Psoas muscle (tissue), 8 donors: ENCODE data around the gene UBE2Z. TPM values are rescaled to one million over a fixed set of nuclear protein-coding genes. Genes with fewer than 3 reads are reported as not detected.

Experiments
- ATAC-seq, 4 donors: fragments of 200-7000 bp; cut with Tn5 transposase; one replicate each; pipeline ENCODE4 v1.9.1; 2020; ENCODE audit warnings: moderate library complexity in 3 of 4, mild to moderate bottlenecking in 2 of 4
- DNase-seq, 2 donors: peaks; one replicate each; pipeline ENCODE4 v3.0.0-alpha.2; 2020
- H3K27ac ChIP-seq: fragments of 200-600 bp; one replicate; pipeline ENCODE4 v1.8.0; 2022
- H3K27me3 ChIP-seq, 3 donors: fragments of 200-600 bp in 1 of 3; one replicate each; pipeline versions ENCODE4 v1.6.1 to v1.8.0; 2013 to 2022; ENCODE audit warnings: low read length in 2 of 3, mild to moderate bottlenecking in 2 of 3, moderate library complexity in 1 of 3; ENCODE audit not compliant: insufficient read depth in 3 of 3
- H3K36me3 ChIP-seq, 2 donors: fragments of 200-600 bp in 1 of 2; one replicate each; pipeline versions ENCODE4 v1.6.1 to v1.8.0; 2013 to 2022; ENCODE audit warnings: low read depth in 1 of 2, mild to moderate bottlenecking in 1 of 2, moderate library complexity in 1 of 2; ENCODE audit not compliant: insufficient read depth in 1 of 2
- H3K4me1 ChIP-seq: fragments of 200-600 bp; one replicate; pipeline ENCODE4 v1.8.0; 2022
- H3K4me3 ChIP-seq: fragments of 200-600 bp; one replicate; pipeline ENCODE4 v1.8.0; 2022; ENCODE audit warnings: mild to moderate bottlenecking
- H3K9me3 ChIP-seq: fragments of 200-600 bp; one replicate; pipeline ENCODE4 v1.8.0; 2022
- WGBS, 3 donors: extraction: QIAGEN DNeasy Blood & Tissue Kit; methylation state at CpG; one replicate each; pipeline versions ENCODE4 v1.1.6 to v1.1.7; 2013; 5-methylcytosine and 5-hydroxymethylcytosine counted together
- intact Hi-C, 2 donors: fragments of 100-400 bp; cut with DNase I; formaldehyde crosslinking; loops; one replicate each; pipeline versions ENCODE4 v1.11.0 to v1.14.2; 2022
- polyA plus RNA-seq, 3 donors: library from polyadenylated mRNA; stranded (reverse); fragments of 200-250 nt; gene quantifications; one replicate each; pipeline ENCODE4 v1.2.3, GENCODE V29; 2013
- total RNA-seq, 4 donors: library from RNA; stranded (reverse); fragmentation: NEBNext Ultra II Directional in 2 of 4; extraction: Animal tissue kit (Norgen Biotek cat#: 25700) in 2 of 4; gene quantifications; one replicate each; pipeline versions ENCODE4 v1.2.1 to v1.2.4, GENCODE V29; 2021 to 2023
- TF ChIP-seq, protein P1 (sequence below): fragments of 200-600 bp; IDR thresholded peaks from one replicate; pipeline ENCODE4 v1.8.0; 2022; ENCODE audit warnings: antibody characterized with exemption
- donor health status: healthy with polysubstance abuse.
- donor health status: DM: no; HTN: no; CAD: no; lungs with moderate emphysema.
- donor health status: Bipolar disorder and iron deficiency.
- donor health status: healthy.
- donor health status: DM: yes; HTN: yes; CAD: no.
- donor health status: DM: no; HTN: no; CAD: no.
- donor health status: DM: no; HTN: no; CAD: no.
- donor health status: DM: yes; HTN: yes; CAD: no.

UBE2Z gene
- total and polyA plus RNA-seq, 7 donors = 22.0 to 47.2 (median 35.8) TPM

- intact Hi-C loops = no loop called here
- WGBS, 3 donors = 68 to 87% (median 79%) methylated on average over 5 of the region's 5 CpGs
- peak in 1 of 2 donors; percentile 18 for DNase-seq
- Histone ChIP-seq H3K27me3 (no peaks in the 10 kb centered on the region), H3K4me1 (peaks cover 6% of the 10 kb centered on the region), H3K9me3 (no peaks in the 10 kb centered on the region), H3K36me3 (peaks cover 22 to 96% of the 10 kb centered on the region in 2 donors), H3K27ac (peak overlapping the region; percentile 46), H3K4me3 (no peak overlapping the region)
- ATAC-seq = peak; percentile 71 to 82 (median 78)
- TF ChIP-seq, protein P1, sequence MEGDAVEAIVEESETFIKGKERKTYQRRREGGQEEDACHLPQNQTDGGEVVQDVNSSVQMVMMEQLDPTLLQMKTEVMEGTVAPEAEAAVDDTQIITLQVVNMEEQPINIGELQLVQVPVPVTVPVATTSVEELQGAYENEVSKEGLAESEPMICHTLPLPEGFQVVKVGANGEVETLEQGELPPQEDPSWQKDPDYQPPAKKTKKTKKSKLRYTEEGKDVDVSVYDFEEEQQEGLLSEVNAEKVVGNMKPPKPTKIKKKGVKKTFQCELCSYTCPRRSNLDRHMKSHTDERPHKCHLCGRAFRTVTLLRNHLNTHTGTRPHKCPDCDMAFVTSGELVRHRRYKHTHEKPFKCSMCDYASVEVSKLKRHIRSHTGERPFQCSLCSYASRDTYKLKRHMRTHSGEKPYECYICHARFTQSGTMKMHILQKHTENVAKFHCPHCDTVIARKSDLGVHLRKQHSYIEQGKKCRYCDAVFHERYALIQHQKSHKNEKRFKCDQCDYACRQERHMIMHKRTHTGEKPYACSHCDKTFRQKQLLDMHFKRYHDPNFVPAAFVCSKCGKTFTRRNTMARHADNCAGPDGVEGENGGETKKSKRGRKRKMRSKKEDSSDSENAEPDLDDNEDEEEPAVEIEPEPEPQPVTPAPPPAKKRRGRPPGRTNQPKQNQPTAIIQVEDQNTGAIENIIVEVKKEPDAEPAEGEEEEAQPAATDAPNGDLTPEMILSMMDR = no peak
Observed at GRCh38 chr17:48915459-48916282, 7.5 kb downstream of the UBE2Z start.

- H3K36me3 ChIP-seq = peaks cover 32 to 100% of the 10 kb centered on the region in 2 donors
- no peak overlapping the region for H3K27ac ChIP-seq
- H3K4me1 ChIP-seq = peaks cover 6% of the 10 kb centered on the region
- ATAC-seq (no peak), DNase-seq (no peak)
- TF ChIP-seq, protein P1 = no peak
- intact Hi-C loops = no loop called here
- H3K9me3 ChIP-seq = no peaks in the 10 kb centered on the region
- no peak overlapping the region for H3K4me3 ChIP-seq
- 65 to 81% (median 66%) methylated on average over 4 of the region's 4 CpGs for WGBS, 3 donors
- no peaks in the 10 kb centered on the region for H3K27me3 ChIP-seq
Observed at GRCh38 chr17:48925251-48925990, 17.2 kb downstream of the UBE2Z start.

- H3K27ac ChIP-seq = no peak overlapping the region
- 47 to 49% (median 47%) methylated on average over 3 of the region's 3 CpGs for WGBS, 3 donors
- H3K4me1 ChIP-seq = peaks cover 6% of the 10 kb centered on the region
- TF ChIP-seq, protein P1 = no peak
- ATAC-seq = no peak
- H3K27me3 ChIP-seq = no peaks in the 10 kb centered on the region
- intact Hi-C loops = no loop called here
- peaks cover 27 to 100% of the 10 kb centered on the region in 2 donors for H3K36me3 ChIP-seq
- H3K9me3 ChIP-seq = no peaks in the 10 kb centered on the region
- H3K4me3 ChIP-seq = no peak overlapping the region
- DNase-seq = no peak
Observed at GRCh38 chr17:48925991-48926342, 17.8 kb downstream of the UBE2Z start.

GRCh38 chr17:48927978-48928745, 20.0 kb downstream of the UBE2Z start:
- no peak overlapping the region for H3K27ac ChIP-seq
- ATAC-seq (peak in 2 of 4 donors; percentile 14 to 27), DNase-seq (no peak)
- H3K36me3 ChIP-seq = peaks cover 26 to 100% of the 10 kb centered on the region in 2 donors
- no peaks in the 10 kb centered on the region for H3K27me3 ChIP-seq
- H3K4me1 ChIP-seq = peaks cover 6% of the 10 kb centered on the region
- TF ChIP-seq, protein P1 = no peak
- no peaks in the 10 kb centered on the region for H3K9me3 ChIP-seq
- no peak overlapping the region for H3K4me3 ChIP-seq
- intact Hi-C loops = no loop called here
- WGBS, 3 donors = 63 to 84% (median 74%) methylated on average over 6 of the region's 6 CpGs
